ENCODE data around the gene ARHGEF25.
"Not testable (repeated sequence)": the region's sequence is repeated elsewhere in the genome, so short reads cannot be mapped to it uniquely, and the experiment has no call there.

The ARHGEF25 gene

DNA sequence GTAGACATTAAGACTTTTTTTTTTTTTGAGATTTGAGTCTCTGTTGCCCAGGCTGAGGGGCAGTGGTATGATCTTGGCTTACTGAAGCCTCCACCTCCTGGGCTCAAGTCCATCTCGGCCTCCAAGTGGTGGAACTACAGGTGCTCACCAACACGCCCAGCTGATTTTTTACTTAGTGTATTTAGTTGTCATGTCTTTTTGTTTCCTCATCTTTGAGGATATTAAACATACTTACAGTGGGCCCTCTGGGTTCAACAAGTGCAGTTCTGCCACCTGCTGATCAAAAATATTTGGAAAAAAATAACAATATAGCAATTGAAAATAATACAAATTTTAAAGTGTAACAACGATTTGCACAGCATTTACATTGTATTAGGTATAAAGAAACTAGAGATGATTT, 26.1 kb downstream of the ARHGEF25 start:
- DNase-seq, result no peak
- no peak for ATAC-seq

DNA sequence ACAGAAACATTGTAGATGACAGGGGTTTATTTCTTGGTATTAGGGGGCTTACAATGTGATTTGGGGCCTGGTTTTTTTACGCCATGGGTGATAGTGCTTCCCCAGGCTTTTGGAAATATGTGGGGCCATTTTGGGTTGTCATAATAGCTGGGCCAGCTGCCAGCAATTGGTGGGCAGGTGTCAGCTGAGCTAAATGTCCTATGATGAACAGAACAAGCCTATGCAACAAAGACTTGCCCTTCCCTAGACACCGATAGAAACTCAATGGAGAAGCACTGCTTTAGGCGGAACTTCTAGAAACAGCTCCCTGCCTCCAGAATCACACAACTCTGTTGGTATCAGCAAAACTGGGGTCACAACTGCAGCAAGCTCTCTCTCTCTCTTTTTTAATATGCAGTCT, 26.9 kb downstream of the ARHGEF25 start:
- ATAC-seq, result no peak
- DNase-seq, result no peak

GRCh38 chr12:57640175-57641042, 29.2 kb downstream of the ARHGEF25 start:
- ATAC-seq (no peak), DNase-seq (no peak)

DNA sequence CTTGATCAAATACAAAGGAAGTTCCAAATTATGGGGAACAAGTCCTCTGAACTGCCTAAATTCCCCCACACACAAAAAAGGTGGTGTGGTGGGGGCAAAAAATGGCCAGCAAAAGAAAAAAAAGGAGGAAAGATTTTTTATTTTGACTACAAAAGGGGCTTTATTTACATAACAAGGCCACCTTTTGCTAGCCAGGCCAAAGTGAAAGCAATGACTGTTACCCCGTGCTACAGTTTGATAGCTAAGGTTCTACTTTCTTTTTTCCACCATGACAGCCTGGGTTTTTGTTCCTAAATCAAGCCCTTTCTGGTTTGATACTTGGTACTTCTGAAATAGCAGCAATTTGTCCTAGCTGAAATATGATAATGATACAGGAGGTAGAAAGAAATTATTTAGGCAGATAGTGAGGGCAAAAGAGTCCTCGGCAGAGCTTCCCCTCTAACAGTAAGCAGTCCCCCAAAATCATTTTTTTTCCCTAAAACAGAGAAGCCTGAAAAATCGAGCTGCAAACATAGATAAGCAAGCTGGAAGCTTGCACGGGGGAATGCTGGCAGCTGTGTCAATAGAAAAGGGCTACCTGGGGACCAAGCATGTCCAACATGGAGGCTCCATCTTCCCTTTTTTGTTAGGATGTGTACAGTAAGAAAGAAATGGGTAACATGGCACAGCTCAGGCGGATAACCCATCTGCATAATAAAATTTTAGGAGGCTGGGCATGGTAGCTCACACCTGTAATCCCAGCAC, 30.6 kb downstream of the ARHGEF25 start:
- DNase-seq (no peak), ATAC-seq (no peak)

DNA sequence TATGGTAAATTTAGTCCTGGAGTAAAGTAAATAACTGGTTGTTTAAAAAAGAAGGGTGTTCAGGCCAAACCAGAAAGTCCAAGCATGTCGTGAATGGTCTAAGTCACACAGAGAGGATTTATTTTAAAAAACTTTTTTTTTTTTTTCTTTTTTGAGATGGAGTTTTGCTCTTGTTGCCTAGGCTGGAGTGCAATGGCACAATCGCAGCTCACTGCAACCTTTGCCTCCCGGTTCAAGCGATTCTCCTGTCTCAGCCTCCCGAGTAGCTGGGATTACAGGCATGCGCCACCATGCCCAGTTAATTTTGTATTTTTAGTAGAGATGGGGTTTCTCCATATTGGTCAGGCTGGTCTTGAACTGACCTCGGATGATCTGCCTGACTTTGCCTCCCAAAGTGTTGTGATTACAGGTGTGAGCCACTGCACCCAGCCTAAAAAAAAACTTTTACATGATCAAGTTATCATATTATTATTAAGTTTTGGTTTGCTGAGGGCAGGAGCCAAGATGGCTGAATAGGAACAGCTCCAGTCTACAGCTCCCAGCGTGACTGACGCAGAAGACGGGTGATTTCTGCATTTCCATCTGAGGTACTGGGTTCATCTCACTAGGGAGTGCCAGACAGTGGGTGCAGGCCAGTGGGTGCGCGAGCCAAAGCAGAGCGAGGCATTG, 34.9 kb downstream of the ARHGEF25 start:
- not testable (repeated sequence) for ATAC-seq, DNase-seq

- not testable (repeated sequence) for DNase-seq, ATAC-seq
Observed at GRCh38 chr12:57646659-57647049, 35.4 kb downstream of the ARHGEF25 start.

DNA sequence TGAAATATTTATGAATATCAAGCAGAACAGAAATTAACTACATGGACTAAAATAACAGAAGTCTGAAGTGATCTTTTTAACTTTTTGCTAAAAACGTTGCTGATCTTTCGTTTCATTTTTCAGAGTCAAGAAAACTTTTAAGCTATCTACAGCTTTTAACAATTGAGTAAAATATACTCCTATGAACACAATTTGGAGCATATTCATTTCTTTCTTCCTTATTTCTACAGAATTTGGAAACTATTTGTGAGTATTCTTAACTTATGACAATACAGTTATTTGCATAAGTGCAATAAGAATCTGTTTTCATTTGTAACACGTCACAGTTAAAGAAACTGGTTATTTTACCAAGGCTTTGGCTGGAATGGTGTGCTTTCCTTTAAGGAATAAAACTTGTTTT, 42.8 kb downstream of the ARHGEF25 start:
- ATAC-seq, result no peak
- DNase-seq, result no peak

DNA sequence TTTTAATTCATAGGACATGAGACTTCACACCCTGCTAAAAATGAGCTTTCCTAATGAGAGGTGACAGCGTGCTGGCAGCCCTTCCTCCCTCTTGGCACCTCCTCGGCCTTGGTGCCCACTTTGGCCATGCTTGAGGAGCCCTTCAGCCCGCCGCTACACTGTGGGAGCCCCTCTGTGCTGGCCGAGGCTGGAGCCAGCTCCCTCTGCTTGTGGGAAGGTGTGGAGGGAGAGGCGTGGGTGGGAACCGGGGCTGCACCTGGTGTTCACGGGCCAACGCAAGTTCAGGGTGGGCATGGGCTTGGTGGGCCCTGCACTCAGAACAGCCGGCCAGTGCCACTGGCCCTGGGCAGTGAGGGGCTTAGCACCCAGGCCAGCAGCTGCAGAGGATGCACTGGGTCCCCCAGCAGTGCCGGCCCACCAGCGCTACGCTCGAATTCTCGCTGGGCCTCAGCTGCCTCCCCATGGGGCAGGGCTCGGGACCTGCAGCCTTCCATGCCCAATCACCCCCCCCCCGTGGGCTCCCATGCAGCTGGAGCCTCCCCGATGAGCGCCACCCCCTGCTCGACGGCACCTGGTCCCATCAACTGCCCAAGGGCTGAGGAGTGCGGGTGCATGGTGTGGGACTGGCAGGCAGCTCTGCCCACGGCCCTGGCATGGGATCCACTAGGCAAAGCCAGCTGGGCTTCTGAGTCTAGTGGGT, 44.5 kb downstream of the ARHGEF25 start:
- DNase-seq (no peak), ATAC-seq (no peak)

- DNase-seq, ATAC-seq: not testable (repeated sequence)
Observed at GRCh38 chr12:57656408-57656807, 45.2 kb downstream of the ARHGEF25 start.

GRCh38 chr12:57657744-57658143, 46.5 kb downstream of the ARHGEF25 start:
- DNase-seq, result no peak
- ATAC-seq, result no peak

DNA sequence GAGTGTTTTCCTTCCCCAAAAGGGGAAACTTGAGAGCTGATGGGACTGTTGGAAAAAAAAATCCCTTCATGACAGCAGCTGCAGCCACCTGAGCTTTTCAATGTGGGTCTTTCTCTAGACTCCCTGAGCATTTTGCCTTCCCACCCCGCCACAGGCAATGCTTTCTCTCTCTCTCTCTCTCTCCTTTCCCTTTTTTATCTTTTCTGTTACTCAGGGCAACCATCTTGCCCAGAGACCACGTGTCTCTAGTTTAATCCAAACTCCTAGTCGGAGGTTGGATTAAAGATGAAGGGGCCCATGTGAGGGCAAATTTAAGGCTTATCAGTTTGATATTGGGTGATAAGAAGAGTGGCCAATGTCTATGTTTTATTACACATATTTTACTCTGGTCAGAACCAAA, 47.7 kb downstream of the ARHGEF25 start:
- ATAC-seq, result no peak
- DNase-seq, result no peak

- ATAC-seq, result no peak
- no peak for DNase-seq
Observed at GRCh38 chr12:57661376-57661775, 50.1 kb downstream of the ARHGEF25 start.

- not testable (repeated sequence) for ATAC-seq, DNase-seq
Observed at GRCh38 chr12:57665066-57665820, 54.0 kb downstream of the ARHGEF25 start.

Measured in stimulated activated naive CD8-positive, alpha-beta T cell treated with anti-CD3 and anti-CD28 coated beads, Interleukin-15, Interleukin-2, amounts not matched to agents 100 U/mL and 50 U/mL, for 24 hours (primary cell).